HG03025 (cell line): ENCODE data around the gene BBLN.
"Not testable (repeated sequence)": the region's sequence is repeated elsewhere in the genome, so short reads cannot be mapped to it uniquely, and the experiment has no call there.

ENCODE experiments used
- ATAC-seq: cut with Tn5 transposase; IDR thresholded peaks from one replicate; pipeline ENCODE4 v1.9.1; 2021; ENCODE audit warnings: mild to moderate bottlenecking, moderate library complexity; ENCODE audit not compliant: unreplicated experiment, low FRiP score

BBLN gene

GRCh38 chr9:128162215-128163026, 2.4 kb downstream of the BBLN start:
- ATAC-seq = no peak

DNA sequence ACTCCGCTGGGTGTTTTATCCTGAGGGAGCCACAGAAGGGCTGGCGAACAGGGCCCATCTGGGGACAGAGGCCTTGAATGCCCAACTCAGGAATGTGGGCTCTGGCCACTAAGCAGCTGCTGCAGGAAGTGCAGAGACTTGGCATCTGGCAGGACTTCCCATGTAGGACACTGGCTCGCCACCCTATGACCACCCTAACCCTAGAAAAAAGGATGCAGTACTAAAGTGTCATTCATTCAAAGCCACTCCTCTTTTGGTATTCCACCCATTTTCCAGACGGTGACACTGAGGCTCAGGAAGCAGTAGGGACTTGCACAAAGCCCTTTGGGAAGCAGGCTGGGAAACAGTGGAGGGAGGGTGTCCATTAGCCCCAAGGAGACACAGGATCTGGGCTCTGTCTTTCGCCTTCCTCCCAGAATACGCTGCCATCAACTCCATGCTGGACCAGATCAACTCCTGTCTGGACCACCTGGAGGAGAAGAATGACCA, 3.0 kb downstream of the BBLN start:
- no peak for ATAC-seq

- ATAC-seq = no peak
Measured at GRCh38 chr9:128163523-128164306, 3.6 kb downstream of the BBLN start.

DNA sequence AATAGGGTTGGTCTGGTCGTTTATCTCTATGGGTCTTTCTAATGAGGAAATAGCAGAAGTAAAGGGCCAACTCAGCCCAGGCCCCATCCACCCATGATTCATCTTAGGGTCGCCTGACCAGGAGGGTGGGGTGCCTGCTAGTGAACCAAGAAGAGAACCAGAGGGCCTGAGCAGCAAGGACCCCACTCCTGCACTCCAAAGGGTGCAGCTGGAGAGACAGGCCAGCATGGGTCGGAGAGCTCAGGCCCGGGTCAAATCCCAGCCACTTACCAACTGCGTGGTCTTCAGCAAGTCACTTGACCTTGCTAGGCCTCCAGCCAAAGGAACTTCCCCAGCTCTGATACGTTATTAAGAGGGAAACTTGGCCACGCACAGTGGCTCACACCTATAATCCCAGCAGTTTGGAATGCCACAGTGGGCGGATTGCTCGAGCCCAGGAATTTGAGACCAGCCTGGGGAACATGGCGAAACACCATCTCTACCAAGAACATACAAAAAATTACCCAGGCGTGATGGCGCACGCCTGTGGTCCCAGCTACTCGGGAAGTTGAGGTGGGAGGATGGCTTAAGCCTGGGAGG, 4.3 kb downstream of the BBLN start:
- no peak for ATAC-seq

- ATAC-seq = no peak
Measured at GRCh38 chr9:128166169-128166568, 6.1 kb downstream of the BBLN start.

- ATAC-seq = no peak
Measured at GRCh38 chr9:128167209-128167608, 7.1 kb downstream of the BBLN start.

DNA sequence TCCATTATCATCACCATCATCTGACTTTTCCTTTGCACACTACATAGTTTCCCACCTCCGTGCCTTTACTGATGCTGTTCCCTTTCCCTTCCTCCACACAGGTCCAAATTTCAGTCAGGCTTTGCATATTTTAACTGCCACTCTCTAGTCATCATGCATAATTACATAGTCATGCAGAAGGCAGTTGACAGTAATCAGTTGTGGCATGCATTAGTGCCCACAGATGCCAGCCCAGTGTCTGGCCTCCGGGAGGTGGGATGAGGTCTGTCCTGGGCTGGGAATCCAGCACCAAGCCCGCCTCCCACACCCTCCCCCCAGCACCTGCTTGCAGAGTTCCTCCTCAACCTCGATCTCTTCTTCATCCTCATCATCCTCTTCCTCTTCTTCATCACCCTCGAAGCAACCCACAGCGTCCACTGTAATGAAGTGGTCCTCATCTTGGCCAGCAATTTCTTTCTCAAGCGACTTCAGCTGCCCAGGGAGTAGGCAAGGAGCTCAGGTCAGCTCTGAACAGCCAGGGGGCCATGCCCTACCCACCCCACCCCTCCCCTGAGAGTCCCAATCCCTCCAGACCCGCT, 8.8 kb downstream of the BBLN start:
- ATAC-seq = no peak

GRCh38 chr9:128169492-128169891, 9.4 kb downstream of the BBLN start:
- ATAC-seq = no peak

GRCh38 chr9:128169925-128170324, 9.9 kb downstream of the BBLN start:
- no peak for ATAC-seq

DNA sequence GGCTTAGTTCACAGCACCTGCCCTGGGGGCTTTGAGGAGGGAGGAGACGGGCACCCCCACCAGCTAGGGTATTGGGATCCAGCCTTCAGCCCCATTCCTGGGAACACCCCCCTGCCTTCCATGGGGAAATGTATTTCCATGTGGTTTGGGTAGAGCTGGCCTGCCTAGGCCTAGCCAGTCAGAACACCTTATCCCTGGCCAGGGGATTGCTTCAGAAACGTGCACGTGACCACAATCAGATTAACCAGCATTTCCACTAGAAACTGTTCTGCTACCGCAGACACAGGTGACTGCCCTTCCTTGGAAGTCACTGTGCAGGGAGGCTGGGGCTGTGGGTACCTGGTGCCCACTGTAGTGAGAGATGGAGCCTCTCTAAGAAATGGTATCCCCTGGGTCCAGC, 14.0 kb downstream of the BBLN start:
- no peak for ATAC-seq

DNA sequence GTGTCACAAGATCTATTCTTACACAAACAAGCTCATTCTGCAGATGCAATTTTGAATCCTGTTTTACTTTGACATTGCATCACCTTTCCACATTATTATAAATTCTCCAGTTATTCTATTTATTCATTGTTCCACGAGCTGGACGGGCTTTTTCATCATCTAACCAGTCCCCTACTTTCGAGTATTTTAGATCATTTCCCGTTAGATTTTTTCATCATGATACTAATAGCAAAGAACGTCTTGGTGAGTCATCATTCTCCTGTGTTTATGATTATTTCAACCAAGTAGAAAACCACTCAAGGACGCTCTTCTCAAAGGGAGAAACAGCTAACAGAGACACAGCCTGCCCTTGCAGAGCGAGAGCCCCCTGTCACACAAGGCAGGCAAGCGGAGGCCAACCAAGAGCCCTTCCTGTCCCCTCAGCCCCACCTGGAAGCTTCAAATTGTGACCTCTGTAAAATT, 15.1 kb downstream of the BBLN start:
- no peak for ATAC-seq

DNA sequence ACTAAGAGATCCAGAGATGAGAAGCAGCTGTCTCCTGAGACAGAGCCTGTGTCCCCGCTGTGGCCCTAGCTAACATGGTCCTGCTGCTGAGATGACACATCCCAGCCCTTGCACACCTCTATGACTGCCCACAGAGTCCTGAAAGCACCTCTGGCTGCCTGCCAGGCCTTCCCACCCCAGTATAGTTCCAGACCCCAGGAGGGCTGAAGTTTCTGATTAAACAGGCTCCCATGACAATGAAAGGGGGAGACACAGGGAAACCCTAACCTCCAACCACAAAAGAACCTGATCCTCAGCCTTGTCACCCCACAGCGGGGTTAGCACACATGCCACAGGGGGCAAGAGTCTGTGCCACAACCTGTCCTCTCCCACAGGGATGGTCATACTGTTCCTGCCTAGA, 15.7 kb downstream of the BBLN start:
- ATAC-seq = no peak

DNA sequence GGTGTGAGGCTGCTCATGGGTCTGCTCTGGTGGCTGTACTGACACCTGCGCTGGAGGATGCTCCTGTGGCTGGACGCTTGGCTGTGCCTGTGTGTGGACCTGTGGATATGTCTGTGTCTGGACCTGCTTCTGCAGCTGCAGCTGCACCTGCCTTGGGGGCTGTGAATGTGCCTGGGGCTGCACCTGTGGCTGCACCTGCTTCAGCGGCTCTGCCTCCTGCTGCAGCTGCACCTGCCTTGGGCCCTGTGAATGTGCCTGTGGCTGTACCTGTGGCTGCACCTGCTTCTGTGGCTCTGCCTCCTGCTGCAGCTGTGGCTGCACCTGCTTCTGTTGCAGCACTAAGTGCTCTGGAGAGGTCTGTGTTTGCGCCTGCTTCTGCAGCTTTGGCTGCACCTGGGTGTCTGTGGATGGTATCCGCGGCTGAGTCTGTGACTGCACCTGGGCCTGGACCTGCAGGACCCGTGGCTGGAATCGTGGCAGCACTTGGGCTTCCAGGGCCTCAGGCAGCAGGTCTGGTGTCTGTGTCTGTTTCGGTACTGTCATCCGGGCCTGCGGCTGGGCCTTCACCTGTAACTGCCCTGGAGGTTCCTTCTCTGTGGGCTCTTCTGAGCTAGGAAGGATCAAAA, 18.9 kb downstream of the BBLN start:
- ATAC-seq = no peak

DNA sequence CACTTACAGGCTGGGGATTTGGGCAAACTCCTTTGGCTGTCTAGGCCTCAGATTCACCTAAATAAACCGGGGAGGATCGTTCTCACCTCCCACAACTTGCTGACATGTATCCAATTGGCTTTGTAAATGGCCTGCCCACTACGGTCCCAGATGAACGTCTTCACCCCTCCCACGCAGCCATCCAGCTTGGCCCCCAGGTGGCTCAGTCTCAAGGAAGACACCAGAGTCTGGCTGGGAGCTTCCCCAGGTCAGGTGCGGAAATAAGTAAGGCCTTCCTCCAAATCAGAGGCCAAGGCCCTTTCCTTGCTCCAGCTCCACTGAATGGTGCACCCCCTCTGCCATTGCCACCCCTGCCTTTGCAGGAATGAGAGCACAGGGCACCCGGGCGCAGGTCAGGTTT, 19.9 kb downstream of the BBLN start:
- no peak for ATAC-seq

- ATAC-seq = no peak
Measured at GRCh38 chr9:128180447-128180846, 20.4 kb downstream of the BBLN start.

DNA sequence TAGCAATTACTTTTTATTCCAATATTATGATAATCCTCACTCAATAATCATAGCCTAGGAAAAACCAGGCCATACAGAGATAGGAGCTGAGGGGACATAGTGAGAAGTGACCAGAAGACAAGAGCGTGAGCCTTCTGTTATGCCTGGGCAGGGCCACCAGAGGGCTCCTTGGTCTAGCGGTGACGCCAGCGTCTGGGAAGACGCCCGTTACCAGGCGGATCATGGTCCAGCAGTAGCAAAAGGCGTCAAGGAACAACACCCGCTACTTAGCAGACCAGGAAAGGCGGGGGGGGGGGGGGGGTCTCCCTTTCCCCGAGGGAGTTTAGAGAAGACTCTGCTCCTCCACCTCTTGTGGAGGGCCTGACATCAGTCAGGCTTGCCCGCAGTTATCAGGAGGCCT, 21.4 kb downstream of the BBLN start:
- not testable (repeated sequence) for ATAC-seq

DNA sequence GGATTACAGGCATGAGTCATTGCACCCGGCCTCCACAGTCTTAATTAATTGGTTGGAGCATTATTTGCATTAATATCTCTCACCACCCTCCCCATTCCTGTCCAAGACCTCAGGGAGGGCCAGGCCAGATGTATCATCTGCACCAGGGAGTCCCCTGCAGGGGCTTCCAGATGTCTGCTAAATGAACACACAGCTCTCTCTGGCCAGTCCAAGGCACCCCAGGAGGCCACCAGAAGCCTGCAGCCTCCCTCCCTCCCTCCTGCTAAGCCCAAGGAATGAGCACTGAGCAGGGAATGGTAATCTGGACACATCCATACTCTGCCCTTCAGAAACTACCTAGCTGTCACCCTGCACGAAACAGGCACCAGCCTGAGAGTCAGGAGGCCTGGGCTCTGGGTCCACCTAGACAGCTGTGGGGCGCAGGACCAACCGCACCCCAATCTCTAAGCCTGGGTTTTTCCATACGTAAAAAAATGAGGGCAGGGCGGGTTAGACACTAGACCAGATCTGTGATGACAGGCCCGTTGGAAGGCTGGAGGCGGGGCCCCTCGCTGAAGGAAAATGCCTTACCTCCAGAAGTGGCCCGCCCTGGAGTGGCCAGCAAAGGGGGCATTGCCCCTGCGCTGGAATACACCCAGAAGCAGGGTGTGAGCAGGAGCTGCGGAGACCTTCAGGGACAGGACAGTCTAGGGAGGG, 23.0 kb downstream of the BBLN start:
- no peak for ATAC-seq

DNA sequence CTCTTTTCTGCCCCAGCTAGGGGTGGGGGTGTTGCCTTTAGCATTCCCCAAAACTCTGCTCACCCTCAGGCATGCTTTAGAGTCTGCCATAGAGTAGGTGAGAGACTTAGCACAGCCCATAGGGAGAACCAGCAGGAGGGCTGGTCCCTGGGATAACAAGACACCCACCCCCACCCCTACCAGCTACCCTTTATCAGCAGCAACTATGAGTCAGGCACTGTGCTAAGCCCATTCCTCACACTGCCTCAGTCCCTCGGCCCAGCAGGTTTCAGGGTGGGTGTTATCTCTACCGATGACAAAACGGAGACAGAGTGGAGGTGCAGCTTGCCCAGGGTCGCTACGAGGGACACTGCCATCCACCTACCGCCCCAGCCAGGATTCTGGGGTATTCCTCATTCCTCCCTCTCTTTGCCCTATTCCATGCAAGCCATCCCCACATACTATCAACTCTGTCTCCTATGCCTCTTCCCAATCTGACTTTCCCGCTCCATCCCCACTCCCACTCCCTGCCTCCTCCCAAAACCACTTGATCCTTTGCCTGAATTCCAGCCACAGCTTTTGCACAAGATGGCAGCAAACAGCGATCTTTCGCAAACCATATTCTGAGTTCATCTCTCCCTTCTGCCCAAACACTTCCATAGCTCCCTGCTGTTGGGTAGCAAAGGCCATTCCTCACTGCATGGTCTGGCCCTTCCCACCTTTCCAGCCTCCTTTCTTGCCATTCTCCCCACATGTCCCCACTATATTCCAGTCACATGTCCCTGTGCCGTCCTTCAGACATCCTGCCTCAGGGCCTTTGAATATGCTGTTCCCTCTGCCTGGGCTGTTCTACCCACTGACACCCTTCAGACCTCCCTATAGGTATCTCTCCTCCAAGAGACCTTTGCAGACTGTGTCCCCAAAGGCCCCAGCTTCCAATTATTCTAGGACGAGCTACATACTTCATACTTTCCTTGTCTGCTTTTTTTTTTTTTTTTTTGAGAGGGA, 26.2 kb downstream of the BBLN start:
- no peak for ATAC-seq

GRCh38 chr9:128187361-128187760, 27.3 kb downstream of the BBLN start:
- no peak for ATAC-seq
